ENCODE results near the gene RYR2.

- TF ChIP-seq CTCF (conservative IDR thresholded peaks at IDR 0.05), result no peak
- TF ChIP-seq ZFX (IDR thresholded peaks at IDR 0.05), result no peak
These were observed 833.3 kb downstream of the RYR2 start for GRCh38 chr1:237875291-237875690.
